Measurements from ENCODE around the gene MICALL1. TPM values are rescaled to one million over a fixed set of nuclear protein-coding genes. Genes with fewer than 3 reads are reported as not detected.

The MICALL1 gene
- total and polyA plus RNA-seq, 2 experiments from 2014 or later = 13.6 to 34.9 TPM

DNA sequence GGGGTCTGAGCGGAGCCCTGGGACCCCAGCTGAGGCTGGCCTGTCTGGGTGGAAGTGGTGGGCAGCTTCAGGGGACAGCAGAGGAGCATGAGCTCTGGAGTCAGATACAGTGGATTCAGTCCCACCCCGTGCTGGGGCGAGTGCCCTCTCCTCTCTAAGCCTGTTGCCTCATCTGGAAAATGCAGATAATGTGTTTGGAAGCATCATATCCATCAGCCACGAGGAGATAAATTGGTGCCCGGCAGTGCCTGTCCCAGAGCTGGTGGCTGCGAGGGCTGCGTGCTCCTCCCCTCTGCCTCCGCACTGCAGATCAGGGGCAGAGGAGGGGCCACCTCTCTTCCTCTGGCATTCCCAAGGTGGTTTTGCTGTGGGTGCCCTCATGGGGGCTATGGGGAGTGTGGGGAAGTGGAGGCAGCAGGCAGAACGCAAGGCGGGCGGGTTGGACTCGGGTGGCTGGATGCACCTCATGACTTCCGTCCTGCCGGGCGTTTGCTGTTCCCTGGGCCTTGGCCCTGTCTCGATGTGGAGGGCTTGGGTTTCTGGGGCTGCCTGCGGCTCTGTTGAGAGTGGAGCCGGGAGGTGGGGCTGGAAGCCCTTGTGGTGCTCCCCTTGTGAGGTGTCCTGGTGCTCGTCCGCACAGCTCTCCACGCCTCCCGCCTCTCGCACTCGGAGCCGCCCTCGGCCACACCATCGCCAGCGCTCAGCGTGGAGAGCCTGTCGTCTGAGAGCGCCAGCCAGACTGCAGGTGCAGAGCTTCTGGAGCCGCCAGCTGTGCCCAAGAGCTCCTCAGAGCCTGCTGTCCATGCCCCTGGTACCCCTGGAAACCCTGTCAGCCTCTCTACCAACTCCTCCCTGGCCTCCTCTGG lies 20.9 kb downstream of the MICALL1 start:
- no peak overlapping the region for H3K4me3 ChIP-seq
- peaks cover 5% of the 10 kb centered on the region for H3K4me1 ChIP-seq (ENCODE audit: low read depth)
- no peak for DNase-seq (ENCODE audit: low read depth in 1 of 2, low spot score in 1 of 2)
- TF ChIP-seq, protein P1, sequence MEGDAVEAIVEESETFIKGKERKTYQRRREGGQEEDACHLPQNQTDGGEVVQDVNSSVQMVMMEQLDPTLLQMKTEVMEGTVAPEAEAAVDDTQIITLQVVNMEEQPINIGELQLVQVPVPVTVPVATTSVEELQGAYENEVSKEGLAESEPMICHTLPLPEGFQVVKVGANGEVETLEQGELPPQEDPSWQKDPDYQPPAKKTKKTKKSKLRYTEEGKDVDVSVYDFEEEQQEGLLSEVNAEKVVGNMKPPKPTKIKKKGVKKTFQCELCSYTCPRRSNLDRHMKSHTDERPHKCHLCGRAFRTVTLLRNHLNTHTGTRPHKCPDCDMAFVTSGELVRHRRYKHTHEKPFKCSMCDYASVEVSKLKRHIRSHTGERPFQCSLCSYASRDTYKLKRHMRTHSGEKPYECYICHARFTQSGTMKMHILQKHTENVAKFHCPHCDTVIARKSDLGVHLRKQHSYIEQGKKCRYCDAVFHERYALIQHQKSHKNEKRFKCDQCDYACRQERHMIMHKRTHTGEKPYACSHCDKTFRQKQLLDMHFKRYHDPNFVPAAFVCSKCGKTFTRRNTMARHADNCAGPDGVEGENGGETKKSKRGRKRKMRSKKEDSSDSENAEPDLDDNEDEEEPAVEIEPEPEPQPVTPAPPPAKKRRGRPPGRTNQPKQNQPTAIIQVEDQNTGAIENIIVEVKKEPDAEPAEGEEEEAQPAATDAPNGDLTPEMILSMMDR (IDR thresholded peaks at IDR 0.05; ENCODE audit: low read depth, low read length) = no peak
- no peaks in the 10 kb centered on the region for H3K9me3 ChIP-seq (ENCODE audit: low read depth)
- H3K27ac ChIP-seq = no peak overlapping the region
- peaks cover 15% of the 10 kb centered on the region for H3K36me3 ChIP-seq
- H3K27me3 ChIP-seq = no peaks in the 10 kb centered on the region

DNA sequence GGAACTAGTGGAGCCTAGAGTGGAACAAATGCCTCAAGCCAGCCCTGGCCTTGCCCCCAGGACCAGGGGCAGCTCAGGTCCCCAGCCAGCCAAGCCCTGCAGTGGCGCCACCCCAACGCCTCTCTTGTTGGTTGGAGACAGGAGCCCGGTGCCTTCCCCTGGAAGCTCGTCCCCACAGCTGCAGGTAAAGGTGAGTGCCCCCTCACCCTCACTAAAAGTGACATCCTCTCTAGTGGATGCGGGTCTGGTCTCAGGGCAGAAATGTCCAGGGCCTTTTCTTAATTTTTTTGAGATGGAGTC lies 21.5 kb downstream of the MICALL1 start:
- Histone ChIP-seq H3K36me3 (peaks cover 15% of the 10 kb centered on the region), H3K4me1 (ENCODE audit: low read depth) (peaks cover 5% of the 10 kb centered on the region)

DNA sequence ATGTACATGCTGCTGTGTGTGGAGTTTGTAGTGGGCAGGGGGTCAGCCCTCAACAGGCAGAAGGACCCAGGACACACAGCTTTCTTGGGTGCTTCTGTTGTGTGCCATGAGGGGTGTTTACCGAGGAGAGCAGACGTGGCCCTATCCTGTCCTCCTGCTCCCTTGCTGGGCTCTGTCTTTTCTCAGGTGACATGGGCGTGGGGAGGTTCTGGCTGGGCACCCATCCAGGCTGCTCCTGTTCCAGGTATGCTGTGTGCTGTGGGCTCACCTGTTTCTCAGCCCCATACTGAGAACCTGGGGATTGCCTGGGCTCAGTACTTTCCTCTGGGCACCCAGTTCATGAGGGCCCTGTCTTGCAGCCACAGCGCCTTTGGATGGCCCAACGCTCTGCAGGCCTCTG lies 23.3 kb downstream of the MICALL1 start:
- peaks cover 5% of the 10 kb centered on the region for H3K4me1 ChIP-seq (ENCODE audit: low read depth)
- no peak overlapping the region for H3K27ac ChIP-seq
- no peaks in the 10 kb centered on the region for H3K27me3 ChIP-seq
- no peaks in the 10 kb centered on the region for H3K9me3 ChIP-seq (ENCODE audit: low read depth)
- H3K4me3 ChIP-seq = no peak overlapping the region
- DNase-seq (ENCODE audit: low read depth in 1 of 2, low spot score in 1 of 2) = no peak
- H3K36me3 ChIP-seq = peaks cover 12% of the 10 kb centered on the region
- TF ChIP-seq, protein P1 (IDR thresholded peaks at IDR 0.05; ENCODE audit: low read depth, low read length) = no peak

More for the DNA sequence above, 21.5 kb downstream of the MICALL1 start:
- H3K27ac ChIP-seq = no peak overlapping the region
- no peak for DNase-seq (ENCODE audit: low read depth in 1 of 2, low spot score in 1 of 2)
- TF ChIP-seq, protein P1 (IDR thresholded peaks at IDR 0.05; ENCODE audit: low read depth, low read length) = no peak
- H3K9me3 ChIP-seq (ENCODE audit: low read depth) = no peaks in the 10 kb centered on the region
- H3K4me3 ChIP-seq = no peak overlapping the region
- no peaks in the 10 kb centered on the region for H3K27me3 ChIP-seq

DNA sequence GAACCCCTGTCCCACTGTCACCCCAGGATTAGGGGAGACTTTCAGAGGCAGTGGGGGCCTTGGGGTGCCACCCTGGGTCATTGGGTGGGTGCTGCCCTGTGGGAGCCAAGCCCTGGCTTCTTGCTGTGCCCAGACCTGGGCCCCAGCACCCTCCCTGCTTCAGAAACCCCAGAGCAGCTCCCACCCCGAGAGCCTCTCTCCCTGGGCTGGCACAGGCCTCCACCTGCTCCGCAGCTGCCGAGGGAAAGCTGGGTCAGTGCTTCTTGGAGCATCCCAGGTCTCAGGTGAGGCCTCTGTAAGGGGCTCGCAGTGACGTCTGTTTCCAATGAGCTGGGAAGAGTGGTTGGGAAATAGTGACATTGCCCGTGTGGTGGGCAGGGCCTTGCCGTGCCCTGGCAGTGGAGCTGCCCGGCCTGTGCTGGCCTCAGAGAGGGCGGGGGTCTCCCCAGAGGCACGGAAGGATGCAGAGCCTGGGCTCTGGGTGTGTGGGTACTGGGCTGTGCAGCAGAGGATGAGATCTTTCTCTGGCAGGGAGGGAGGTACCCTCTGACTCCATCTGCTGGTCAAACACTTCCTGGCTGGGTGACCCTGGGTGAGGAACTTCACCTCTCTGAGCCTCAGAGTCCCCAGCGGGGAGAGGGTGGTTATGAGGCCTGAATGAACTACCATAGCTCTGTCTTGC lies 24.3 kb downstream of the MICALL1 start:
- peaks cover 12% of the 10 kb centered on the region for H3K36me3 ChIP-seq
- H3K4me1 ChIP-seq (ENCODE audit: low read depth) = peaks cover 5% of the 10 kb centered on the region
- H3K27me3 ChIP-seq = no peaks in the 10 kb centered on the region
- H3K9me3 ChIP-seq (ENCODE audit: low read depth) = no peaks in the 10 kb centered on the region
- TF ChIP-seq, protein P1 (IDR thresholded peaks at IDR 0.05; ENCODE audit: low read depth, low read length) = peak; percentile 53
- H3K4me3 ChIP-seq = no peak overlapping the region
- peak in 1 of 2 donors; percentile 29 for DNase-seq (ENCODE audit: low read depth in 1 of 2, low spot score in 1 of 2)
- H3K27ac ChIP-seq = no peak overlapping the region

DNA sequence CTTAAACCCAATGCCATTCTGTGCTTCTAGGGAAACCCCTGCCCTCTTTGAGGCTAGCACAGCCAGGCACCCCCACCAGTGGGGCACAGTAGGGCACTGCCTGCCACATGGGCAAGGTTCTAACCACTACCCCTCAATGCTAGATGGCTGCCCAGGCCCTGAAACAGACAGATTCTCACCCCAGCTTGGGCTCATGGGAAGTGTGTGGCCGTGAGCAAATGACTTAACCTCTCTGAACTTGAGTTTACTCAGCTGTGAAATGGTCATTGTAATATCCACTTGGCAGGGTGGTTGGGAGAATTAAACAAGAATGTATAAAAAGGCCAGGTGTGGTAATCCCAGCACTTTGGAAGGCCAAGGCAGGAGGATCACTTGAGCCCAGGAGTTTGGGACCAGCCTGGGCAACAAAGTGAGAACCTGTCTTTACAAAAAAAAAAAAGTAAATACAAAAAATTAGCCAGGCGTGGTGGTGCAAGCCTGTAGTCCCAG lies 24.9 kb downstream of the MICALL1 start:
- TF ChIP-seq, protein P1 (IDR thresholded peaks at IDR 0.05; ENCODE audit: low read depth, low read length) = no peak
- no peak for DNase-seq (ENCODE audit: low read depth in 1 of 2, low spot score in 1 of 2)
- H3K36me3 ChIP-seq = peaks cover 8% of the 10 kb centered on the region

More for the DNA sequence above, 24.9 kb downstream of the MICALL1 start:
- H3K9me3 ChIP-seq (ENCODE audit: low read depth) = no peaks in the 10 kb centered on the region
- peaks cover 5% of the 10 kb centered on the region for H3K4me1 ChIP-seq (ENCODE audit: low read depth)
- H3K27me3 ChIP-seq = no peaks in the 10 kb centered on the region
- no peak overlapping the region for H3K27ac ChIP-seq
- H3K4me3 ChIP-seq = no peak overlapping the region

Data from cardiac muscle cell (in vitro differentiated cells and primary cell).